ENCODE data around the gene LRRC45.

- TF ChIP-seq TAF1 (IDR thresholded peaks at IDR 0.05; ENCODE audit: low read depth, low read length) (no peak), POLR2AphosphoS5 (IDR thresholded peaks at IDR 0.05; ENCODE audit: low read depth, low read length) (no peak)
Observed at GRCh38 chr17:82034371-82035011, 11.4 kb downstream of the LRRC45 start.
